22Rv1 (cell line): Measurements from ENCODE around the gene DNLZ.

ENCODE experiments used
- H3K27ac ChIP-seq: fragments of 450-650 bp; 2 replicates; pipeline ENCODE4 v1.5.1; 2017
- ZFX ChIP-seq: fragments of 450-650 bp; IDR thresholded peaks from 2 replicates; pipeline ENCODE4 v1.6.1; 2017; ENCODE audit warnings: antibody characterized with exemption, borderline replicate concordance
- TF ChIP-seq, protein P1 (sequence below): fragments of 450-650 bp; IDR thresholded peaks from 2 replicates; pipeline ENCODE4 v1.5.1; 2017; ENCODE audit warnings: mild to moderate bottlenecking

The DNLZ gene

DNA sequence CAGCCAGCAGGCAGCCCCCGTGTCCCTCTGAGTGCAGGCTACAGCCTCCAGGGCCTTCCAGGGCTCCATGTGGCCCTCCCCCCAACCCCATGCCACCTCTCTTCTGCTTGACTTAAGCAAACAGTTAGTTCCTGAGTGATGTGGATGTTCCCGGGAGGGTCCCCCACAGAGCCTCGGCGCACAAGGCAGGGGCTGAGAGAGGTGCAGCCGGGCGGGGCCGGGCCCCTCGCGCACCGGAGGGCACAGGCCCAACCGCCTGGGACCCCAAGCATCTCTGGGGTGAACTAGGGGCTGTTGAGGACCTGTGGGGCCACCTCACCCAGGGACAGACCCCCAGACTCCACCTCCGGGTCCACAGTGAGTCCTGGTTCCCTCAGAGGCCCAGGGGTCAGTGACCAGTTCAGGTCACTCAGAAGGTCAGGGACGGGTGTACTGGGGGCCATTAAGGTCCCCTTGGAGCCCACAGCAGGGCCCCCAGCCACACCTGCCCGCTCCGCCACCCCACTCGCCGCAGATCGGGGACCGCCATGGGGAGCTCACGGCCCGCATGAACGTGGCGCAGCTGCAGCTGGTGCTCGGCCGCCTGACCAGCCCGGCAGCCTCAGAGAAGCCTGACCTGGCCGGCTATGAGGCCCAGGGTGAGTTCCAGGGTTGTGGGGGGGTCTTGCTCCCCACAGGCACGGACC is 23.0 kb downstream of the DNLZ start:
- no peak overlapping the region for H3K27ac ChIP-seq
- TF ChIP-seq, protein P1, sequence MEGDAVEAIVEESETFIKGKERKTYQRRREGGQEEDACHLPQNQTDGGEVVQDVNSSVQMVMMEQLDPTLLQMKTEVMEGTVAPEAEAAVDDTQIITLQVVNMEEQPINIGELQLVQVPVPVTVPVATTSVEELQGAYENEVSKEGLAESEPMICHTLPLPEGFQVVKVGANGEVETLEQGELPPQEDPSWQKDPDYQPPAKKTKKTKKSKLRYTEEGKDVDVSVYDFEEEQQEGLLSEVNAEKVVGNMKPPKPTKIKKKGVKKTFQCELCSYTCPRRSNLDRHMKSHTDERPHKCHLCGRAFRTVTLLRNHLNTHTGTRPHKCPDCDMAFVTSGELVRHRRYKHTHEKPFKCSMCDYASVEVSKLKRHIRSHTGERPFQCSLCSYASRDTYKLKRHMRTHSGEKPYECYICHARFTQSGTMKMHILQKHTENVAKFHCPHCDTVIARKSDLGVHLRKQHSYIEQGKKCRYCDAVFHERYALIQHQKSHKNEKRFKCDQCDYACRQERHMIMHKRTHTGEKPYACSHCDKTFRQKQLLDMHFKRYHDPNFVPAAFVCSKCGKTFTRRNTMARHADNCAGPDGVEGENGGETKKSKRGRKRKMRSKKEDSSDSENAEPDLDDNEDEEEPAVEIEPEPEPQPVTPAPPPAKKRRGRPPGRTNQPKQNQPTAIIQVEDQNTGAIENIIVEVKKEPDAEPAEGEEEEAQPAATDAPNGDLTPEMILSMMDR = no peak
- TF ChIP-seq ZFX = no peak

DNA sequence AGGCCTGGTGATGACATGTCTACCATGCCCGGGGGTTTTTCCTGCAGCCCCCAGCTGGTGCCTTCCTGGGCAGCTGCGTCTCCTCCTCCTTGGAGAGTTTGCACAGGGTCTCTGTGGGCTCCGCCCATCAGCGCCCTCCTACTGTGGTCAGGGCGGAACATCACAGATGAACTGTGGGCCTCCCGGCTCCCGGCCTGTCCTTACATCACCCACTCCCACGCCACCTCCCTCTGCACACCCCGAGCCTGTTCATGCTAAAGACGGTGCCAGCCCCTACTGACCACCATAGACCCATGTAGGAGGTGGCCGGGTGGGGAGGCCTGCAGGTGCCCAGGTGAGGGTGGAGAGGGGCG is 23.6 kb downstream of the DNLZ start:
- no peak overlapping the region for H3K27ac ChIP-seq
- no peak for TF ChIP-seq ZFX
- TF ChIP-seq, protein P1 = no peak

DNA sequence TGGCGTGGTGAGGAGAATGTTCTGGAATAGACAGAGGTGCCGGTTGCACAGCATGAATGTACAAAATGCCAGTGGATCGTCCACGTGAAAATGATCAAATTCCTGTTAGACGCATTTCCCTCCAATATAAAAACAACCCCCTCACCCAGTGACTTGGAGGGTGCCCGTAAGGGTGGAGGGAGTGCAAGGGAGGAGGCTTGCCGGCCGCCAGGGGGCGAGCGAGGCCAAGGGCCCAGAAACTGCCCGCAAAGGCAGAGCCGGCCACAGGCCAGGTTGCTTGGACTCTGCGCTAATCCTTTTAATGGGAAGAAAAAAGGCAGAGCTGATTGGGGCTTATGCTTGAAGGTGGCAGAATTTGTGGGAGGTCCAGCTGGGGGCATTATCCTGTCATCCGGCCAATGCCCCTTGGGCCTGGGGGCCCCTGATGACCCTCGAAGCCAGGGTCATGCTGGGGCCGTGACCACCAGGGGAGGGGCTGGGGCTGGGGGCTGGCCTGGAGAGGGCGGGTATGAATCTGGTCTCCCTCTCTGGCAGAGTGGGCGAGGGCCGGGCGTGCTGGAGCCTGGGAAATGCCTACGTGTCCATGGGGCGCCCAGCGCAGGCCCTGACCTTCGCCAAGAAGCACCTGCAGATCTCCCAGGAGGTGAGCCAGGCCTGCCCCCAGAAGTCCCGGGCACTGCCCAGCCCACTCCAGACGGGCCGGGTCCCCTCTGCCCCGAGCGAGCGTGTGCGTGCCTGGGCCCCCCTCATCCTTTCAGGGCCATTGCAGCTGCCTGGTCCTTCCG is 24.2 kb downstream of the DNLZ start:
- no peak for TF ChIP-seq ZFX
- TF ChIP-seq, protein P1 = peak; percentile 98
- H3K27ac ChIP-seq = peak overlapping the region; percentile 7; the same call in 1 of the 2 replicates

DNA sequence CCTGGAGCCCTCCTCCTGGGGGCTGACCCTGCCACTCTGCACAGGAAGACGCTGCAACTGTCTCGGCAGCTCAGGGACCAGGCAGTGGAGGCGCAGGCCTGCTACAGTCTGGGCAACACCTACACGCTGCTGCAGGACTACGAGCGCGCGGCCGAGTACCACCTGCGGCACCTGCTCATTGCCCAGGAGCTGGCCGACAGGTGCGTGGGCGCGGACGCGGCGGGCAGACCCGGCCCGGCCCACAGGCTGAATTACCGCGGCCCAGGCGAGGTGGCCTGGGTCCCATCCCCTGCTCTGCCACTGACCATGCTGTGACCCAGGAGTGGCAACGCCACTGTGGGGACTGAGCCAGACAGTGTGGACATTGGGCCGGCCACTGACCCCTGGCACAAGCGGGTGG is 25.0 kb downstream of the DNLZ start:
- peak overlapping the region; percentile 7; the same call in 1 of the 2 replicates for H3K27ac ChIP-seq
- no peak for TF ChIP-seq ZFX
- TF ChIP-seq, protein P1 = no peak

DNA sequence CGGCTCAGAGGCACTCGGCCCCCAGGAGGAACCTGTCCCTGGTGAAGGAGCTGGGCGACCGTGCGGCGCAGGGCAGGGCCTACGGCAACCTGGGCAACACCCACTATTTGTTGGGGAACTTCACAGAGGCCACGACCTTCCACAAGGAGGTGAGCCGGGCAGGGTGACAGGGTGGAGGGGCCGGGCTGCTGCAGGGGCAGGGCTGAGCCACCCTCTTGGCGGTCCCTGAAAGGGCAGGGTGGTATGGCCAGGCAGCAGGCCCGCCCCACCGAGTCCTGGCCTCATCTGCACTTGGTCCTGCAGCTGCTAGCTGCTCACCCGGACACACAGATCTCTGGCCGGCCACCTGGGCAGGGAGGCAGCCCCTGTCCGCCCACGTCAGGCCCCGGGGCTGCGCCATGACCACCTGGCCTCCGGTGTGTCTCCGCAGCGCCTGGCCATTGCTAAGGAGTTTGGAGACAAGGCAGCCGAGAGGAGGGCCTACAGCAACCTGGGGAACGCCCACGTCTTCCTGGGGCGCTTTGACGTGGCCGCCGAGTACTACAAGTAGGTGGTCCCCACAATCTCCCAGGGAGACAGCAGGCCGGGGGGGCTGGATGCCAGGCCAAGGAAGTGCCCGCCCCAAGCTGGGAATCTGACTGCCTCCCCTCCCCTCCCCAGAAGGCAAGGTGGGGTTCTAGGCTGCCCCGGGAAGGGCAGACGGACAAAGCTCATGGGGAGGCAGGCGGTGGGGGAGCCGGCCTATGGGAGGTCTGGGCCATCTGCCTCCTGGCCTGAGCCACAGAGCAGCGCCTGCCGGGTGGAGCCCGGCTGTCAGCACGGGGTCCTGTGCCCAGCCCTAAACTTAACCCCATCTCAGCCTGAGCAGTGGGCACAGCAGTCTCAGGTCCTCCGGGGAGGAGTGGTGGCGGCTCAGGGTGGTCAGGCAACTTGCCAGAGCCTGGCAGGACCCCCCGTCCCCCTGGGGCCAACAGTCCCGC is 25.8 kb downstream of the DNLZ start:
- TF ChIP-seq ZFX = no peak
- TF ChIP-seq, protein P1 = no peak
- no peak overlapping the region for H3K27ac ChIP-seq

DNA sequence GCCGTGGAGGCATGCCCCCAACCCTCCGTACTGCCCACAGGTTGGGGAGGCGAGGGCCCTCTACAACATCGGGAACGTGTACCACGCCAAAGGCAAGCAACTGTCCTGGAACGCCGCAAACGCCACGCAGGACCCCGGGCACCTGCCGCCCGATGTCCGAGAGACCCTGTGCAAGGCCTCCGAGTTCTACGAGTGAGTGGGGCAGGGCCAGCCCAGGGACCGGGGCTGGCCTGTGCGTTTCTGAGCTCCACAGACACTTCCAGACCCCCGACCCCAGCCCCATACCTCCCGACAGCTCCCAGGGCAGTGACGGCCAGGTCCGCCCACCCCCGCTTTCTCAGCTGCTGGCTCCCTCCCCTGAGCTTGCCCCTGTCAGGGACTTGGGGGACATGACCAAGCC is 26.7 kb downstream of the DNLZ start:
- H3K27ac ChIP-seq = no peak overlapping the region
- TF ChIP-seq ZFX = no peak
- TF ChIP-seq, protein P1 = no peak
